DND-41 (cell line): ENCODE results near the gene MAP2K3.

Experiments used
- ATAC-seq: fragments of 200-7000 bp; cut with Tn5 transposase; 3 replicates; pipeline ENCODE4 v1.9.1; 2021; ENCODE audit warnings: low read depth; ENCODE audit not compliant: insufficient read depth
- DNase-seq: peaks from one replicate; pipeline ENCODE4 v3.0.0-alpha.2; 2020
- H2AFZ ChIP-seq: 2 replicates; pipeline ENCODE4 v1.6.0; 2012; ENCODE audit warnings: low read depth, low read length
- H3K27ac ChIP-seq: 2 replicates; pipeline ENCODE4 v1.5.1; 2012; ENCODE audit warnings: low read length, inconsistent platforms
- H3K27me3 ChIP-seq: fragments of 200-600 bp; sonication (generic); 2 replicates; pipeline ENCODE4 v1.6.0; 2012; ENCODE audit warnings: low read length, mild to moderate bottlenecking, inconsistent platforms; ENCODE audit not compliant: insufficient read depth, poor library complexity
- H3K36me3 ChIP-seq: 2 replicates; pipeline ENCODE4 v1.5.1; 2012; ENCODE audit warnings: low read length, inconsistent platforms; ENCODE audit not compliant: insufficient read depth
- H3K4me1 ChIP-seq: 2 replicates; pipeline ENCODE4 v1.5.1; 2012; ENCODE audit warnings: mild to moderate bottlenecking, low read length; ENCODE audit not compliant: insufficient read depth
- H3K4me2 ChIP-seq: 2 replicates; pipeline ENCODE4 v1.6.0; 2012; ENCODE audit warnings: mild to moderate bottlenecking, moderate library complexity, low read length, inconsistent platforms; ENCODE audit not compliant: insufficient read depth
- H3K4me3 ChIP-seq, 2 experiments: fragments of 200-600 bp in 1 of 2; shearing (Covaris generic) in 1 of 2; 2 replicates each; pipeline ENCODE4 v1.5.1; 2012 to 2016; ENCODE audit warnings: inconsistent platforms in 2 of 2, low read length in 2 of 2, mild to moderate bottlenecking in 2 of 2, low read depth in 1 of 2, moderate library complexity in 1 of 2
- H3K79me2 ChIP-seq: 2 replicates; pipeline ENCODE4 v1.6.0; 2012; ENCODE audit warnings: low read length, inconsistent platforms; ENCODE audit not compliant: insufficient read depth
- H3K9ac ChIP-seq: 2 replicates; pipeline ENCODE4 v1.6.0; 2012; ENCODE audit warnings: low read depth, mild to moderate bottlenecking, inconsistent platforms, low read length, moderate library complexity
- H3K9me3 ChIP-seq: 2 replicates; pipeline ENCODE4 v1.5.1; 2012; ENCODE audit warnings: low read length, moderate library complexity, mild to moderate bottlenecking, inconsistent platforms; ENCODE audit not compliant: insufficient read depth, severe bottlenecking
- H4K20me1 ChIP-seq: 2 replicates; pipeline ENCODE4 v1.6.0; 2012; ENCODE audit warnings: low read length; ENCODE audit not compliant: insufficient read depth
- CTCF ChIP-seq: IDR thresholded peaks from 2 replicates; pipeline ENCODE4 v1.5.1; 2012; ENCODE audit warnings: borderline replicate concordance, low read length, moderate library complexity, mild to moderate bottlenecking; ENCODE audit not compliant: poor library complexity, severe bottlenecking; ENCODE audit errors: extremely low read depth
- EZH2 ChIP-seq: IDR thresholded peaks from 3 replicates; pipeline ENCODE4 v1.6.1; 2012; ENCODE audit warnings: borderline replicate concordance, low read depth, mild to moderate bottlenecking, moderate library complexity, low read length, inconsistent platforms; ENCODE audit not compliant: severe bottlenecking

Gene MAP2K3

GRCh38 chr17:21240369-21241055, 44.0 kb upstream of the MAP2K3 start:
- no peak for TF ChIP-seq CTCF
- TF ChIP-seq EZH2: no peak
- H3K9ac ChIP-seq: no peak overlapping the region
- no peak overlapping the region for H3K4me2 ChIP-seq
- no peaks in the 10 kb centered on the region for H3K79me2 ChIP-seq
- no peaks in the 10 kb centered on the region for H3K9me3 ChIP-seq
- H3K27me3 ChIP-seq: no peaks in the 10 kb centered on the region
- no peak overlapping the region for H2AFZ ChIP-seq
- H3K4me3 ChIP-seq: no peak overlapping the region
- peaks cover 15% of the 10 kb centered on the region for H4K20me1 ChIP-seq
- DNase-seq: no peak
- no peak overlapping the region for H3K27ac ChIP-seq
- no peaks in the 10 kb centered on the region for H3K36me3 ChIP-seq
- H3K4me1 ChIP-seq: no peaks in the 10 kb centered on the region
- ATAC-seq: no peak

GRCh38 chr17:21241564-21241963, 42.9 kb upstream of the MAP2K3 start:
- H4K20me1 ChIP-seq: peaks cover 16% of the 10 kb centered on the region
- no peak for DNase-seq
- no peaks in the 10 kb centered on the region for H3K27me3 ChIP-seq
- TF ChIP-seq CTCF: no peak
- TF ChIP-seq EZH2: no peak
- H3K79me2 ChIP-seq: no peaks in the 10 kb centered on the region
- H3K27ac ChIP-seq: no peak overlapping the region
- no peak overlapping the region for H3K4me3 ChIP-seq
- H2AFZ ChIP-seq: no peak overlapping the region
- no peak for ATAC-seq
- H3K4me2 ChIP-seq: no peak overlapping the region
- H3K9me3 ChIP-seq: no peaks in the 10 kb centered on the region
- H3K4me1 ChIP-seq: no peaks in the 10 kb centered on the region
- H3K36me3 ChIP-seq: no peaks in the 10 kb centered on the region
- no peak overlapping the region for H3K9ac ChIP-seq

GRCh38 chr17:21242026-21242697, 42.3 kb upstream of the MAP2K3 start:
- H3K9me3 ChIP-seq: no peaks in the 10 kb centered on the region
- H3K79me2 ChIP-seq: no peaks in the 10 kb centered on the region
- ATAC-seq (no peak), DNase-seq (no peak)
- H3K4me3 ChIP-seq: no peak overlapping the region
- no peaks in the 10 kb centered on the region for H3K4me1 ChIP-seq
- peaks cover 19% of the 10 kb centered on the region for H4K20me1 ChIP-seq
- TF ChIP-seq CTCF: no peak
- TF ChIP-seq EZH2: no peak
- no peak overlapping the region for H3K9ac ChIP-seq
- H3K36me3 ChIP-seq: no peaks in the 10 kb centered on the region
- no peak overlapping the region for H3K27ac ChIP-seq
- no peak overlapping the region for H3K4me2 ChIP-seq
- H2AFZ ChIP-seq: no peak overlapping the region
- H3K27me3 ChIP-seq: no peaks in the 10 kb centered on the region
